IPS-15b (cell line): Measurements from ENCODE around the gene COL4A3.
"Not testable (repeated sequence)": the region's sequence is repeated elsewhere in the genome, so short reads cannot be mapped to it uniquely, and the experiment has no call there.

ENCODE experiments used
- H3K27me3 ChIP-seq: one replicate; pipeline ENCODE4 v1.6.1; 2013; ENCODE audit warnings: low read length; ENCODE audit not compliant: control insufficient read depth, insufficient read depth
- H3K36me3 ChIP-seq: one replicate; pipeline ENCODE4 v1.6.1; 2013; ENCODE audit warnings: low read length; ENCODE audit not compliant: control insufficient read depth, insufficient read depth
- H3K4me1 ChIP-seq: one replicate; pipeline ENCODE4 v1.6.1; 2013; ENCODE audit warnings: mild to moderate bottlenecking, low read length; ENCODE audit not compliant: control insufficient read depth, insufficient read depth
- H3K4me3 ChIP-seq: one replicate; pipeline ENCODE4 v1.5.1; 2013; ENCODE audit warnings: low read depth, low read length
- H3K9ac ChIP-seq: one replicate; pipeline ENCODE4 v1.6.1; 2013; ENCODE audit warnings: low read depth, mild to moderate bottlenecking, low read length
- H3K9me3 ChIP-seq: one replicate; pipeline ENCODE4 v1.6.1; 2013; ENCODE audit warnings: mild to moderate bottlenecking, low read length; ENCODE audit not compliant: control insufficient read depth, insufficient read depth

Gene COL4A3

DNA sequence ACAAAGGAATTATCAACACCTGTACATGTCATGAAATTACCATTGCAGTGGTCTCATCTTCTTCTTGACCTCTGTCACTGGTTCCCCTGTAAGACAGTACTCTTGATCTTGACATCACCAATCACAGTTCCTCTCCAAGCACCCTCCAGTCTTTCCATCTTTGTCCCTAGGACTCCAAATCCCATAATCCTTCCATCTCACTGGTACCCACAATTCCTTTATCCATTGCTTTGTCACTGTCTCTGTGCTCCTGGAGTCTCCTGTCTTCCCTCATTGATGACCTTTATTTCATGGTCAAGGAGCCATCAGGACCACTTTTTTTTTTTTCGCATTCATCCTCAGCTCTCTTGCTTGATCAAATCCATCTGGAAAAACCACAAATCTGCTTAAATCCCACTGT lies 56.7 kb downstream of the COL4A3 start:
- Histone ChIP-seq H3K9ac (no peak overlapping the region), H3K9me3 (no peaks in the 10 kb centered on the region), H3K36me3 (no peaks in the 10 kb centered on the region), H3K27me3 (no peaks in the 10 kb centered on the region), H3K4me3 (no peak overlapping the region), H3K4me1 (no peaks in the 10 kb centered on the region)

DNA sequence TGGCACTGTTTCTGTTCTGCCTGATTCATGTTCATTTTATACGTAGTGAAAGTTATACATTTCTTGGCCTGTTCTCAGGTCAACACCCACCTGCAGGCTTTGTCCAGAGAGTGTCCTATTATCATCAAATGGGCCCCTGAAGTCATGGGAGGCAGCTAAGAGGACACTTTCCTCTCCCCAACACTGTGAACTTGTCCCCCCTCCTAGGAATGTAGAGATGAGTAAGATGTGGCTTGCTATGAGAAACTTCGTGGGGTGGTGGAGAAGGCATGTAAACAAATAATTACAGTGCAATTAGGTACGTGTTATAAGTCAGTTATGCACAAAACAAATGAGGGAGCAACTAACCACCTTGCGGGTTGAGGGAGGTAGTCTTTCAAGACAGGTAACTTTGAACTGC lies 57.9 kb downstream of the COL4A3 start:
- H3K4me3 ChIP-seq: no peak overlapping the region
- H3K4me1 ChIP-seq: no peaks in the 10 kb centered on the region
- no peaks in the 10 kb centered on the region for H3K27me3 ChIP-seq
- no peak overlapping the region for H3K9ac ChIP-seq
- H3K36me3 ChIP-seq: no peaks in the 10 kb centered on the region
- no peaks in the 10 kb centered on the region for H3K9me3 ChIP-seq

DNA sequence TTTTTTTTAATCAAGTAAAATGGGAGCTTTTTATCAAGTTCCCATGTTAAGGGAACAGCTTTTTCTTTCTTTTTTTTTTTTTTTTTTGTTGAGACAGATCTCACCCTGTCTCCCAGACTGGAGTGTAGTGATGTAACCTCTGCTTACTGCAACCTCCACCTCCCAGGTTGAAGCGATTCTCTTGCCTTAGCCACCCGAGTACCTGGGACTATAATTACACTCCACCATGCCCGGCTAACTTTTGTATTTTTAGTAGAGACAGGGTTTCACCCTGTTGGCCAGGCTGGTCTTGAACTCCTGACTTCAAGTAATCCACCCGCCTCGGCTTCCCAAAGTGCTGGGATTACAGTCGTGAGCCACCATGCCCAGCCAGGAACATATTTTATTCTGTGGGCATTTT lies 61.2 kb downstream of the COL4A3 start:
- not testable (repeated sequence) for H3K4me1 ChIP-seq

DNA sequence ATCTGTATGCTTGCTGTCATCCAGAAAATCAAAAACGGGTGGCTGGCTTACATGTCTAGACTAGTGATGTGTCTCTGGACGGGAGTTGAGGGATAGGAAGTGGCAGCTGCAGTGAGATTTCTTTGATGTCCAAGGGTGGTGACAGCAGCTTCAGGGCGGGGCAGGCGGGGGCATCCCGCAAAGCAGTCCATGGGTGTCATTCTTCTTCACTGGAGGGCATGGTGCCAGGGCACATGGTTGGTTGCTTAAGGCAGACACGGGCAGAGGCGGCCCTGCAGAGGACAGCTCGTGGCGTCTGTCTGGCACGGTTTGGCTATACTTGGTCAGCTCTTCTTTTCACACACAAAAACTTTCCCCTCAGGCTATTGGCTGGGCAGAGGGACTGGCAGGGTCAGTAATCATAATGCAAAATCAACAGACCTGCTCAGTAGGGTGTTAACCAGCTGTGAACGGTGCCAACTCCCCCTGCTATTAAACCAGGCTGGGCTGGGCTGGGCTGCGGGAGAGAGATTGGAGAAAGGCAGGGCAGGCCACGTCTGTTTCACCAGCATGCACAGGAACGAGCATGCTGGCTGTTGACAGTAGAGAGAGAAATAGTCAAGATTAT lies 63.7 kb downstream of the COL4A3 start:
- Histone ChIP-seq H3K27me3 (no peaks in the 10 kb centered on the region), H3K9ac (no peak overlapping the region), H3K9me3 (no peaks in the 10 kb centered on the region), H3K4me3 (no peak overlapping the region), H3K4me1 (no peaks in the 10 kb centered on the region), H3K36me3 (no peaks in the 10 kb centered on the region)

More for the DNA sequence above, 61.2 kb downstream of the COL4A3 start:
- H3K4me3 ChIP-seq, H3K9me3 ChIP-seq, H3K27me3 ChIP-seq, H3K36me3 ChIP-seq, H3K9ac ChIP-seq: not testable (repeated sequence)

DNA sequence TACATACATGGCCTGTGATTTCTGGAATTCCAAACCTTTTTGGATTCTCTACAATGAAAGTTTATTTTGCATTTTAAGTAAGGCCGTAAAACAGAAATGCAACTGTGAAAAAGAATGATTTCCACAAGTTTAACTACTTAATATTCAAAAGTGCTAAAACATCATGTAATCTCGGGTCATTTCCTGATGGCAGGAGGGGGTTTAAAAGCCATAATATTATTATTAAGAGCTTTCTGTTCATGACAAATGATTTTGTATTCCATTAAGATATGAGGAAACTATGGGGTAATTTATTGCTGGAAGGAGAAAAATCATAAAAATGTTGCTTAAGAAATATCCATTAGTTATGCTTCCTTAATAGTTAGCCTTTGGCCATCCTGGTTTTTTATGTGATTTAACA lies 65.7 kb downstream of the COL4A3 start:
- Histone ChIP-seq H3K4me3 (no peak overlapping the region), H3K4me1 (no peaks in the 10 kb centered on the region), H3K36me3 (no peaks in the 10 kb centered on the region), H3K27me3 (no peaks in the 10 kb centered on the region), H3K9ac (no peak overlapping the region), H3K9me3 (no peaks in the 10 kb centered on the region)

DNA sequence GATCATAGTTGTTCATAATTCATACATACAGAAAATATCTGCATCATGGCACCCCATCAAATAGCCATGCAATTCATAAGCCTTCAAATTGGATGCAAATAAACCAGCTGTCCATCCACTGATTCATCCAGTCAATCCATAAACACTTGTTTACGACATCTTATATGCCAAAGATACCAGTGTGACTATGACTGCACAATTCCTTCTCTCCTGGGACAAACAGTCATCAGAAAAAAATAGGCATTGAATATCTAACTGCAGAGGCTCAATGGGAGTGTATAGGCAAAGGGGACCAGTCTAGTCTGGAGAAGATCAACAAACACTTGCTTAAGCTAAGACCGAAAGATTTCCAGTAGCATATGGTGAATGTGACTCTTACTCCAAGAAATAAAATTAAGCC lies 70.0 kb downstream of the COL4A3 start:
- no peak overlapping the region for H3K9ac ChIP-seq
- H3K4me3 ChIP-seq: no peak overlapping the region
- no peaks in the 10 kb centered on the region for H3K36me3 ChIP-seq
- H3K4me1 ChIP-seq: no peaks in the 10 kb centered on the region
- no peaks in the 10 kb centered on the region for H3K9me3 ChIP-seq
- no peaks in the 10 kb centered on the region for H3K27me3 ChIP-seq

DNA sequence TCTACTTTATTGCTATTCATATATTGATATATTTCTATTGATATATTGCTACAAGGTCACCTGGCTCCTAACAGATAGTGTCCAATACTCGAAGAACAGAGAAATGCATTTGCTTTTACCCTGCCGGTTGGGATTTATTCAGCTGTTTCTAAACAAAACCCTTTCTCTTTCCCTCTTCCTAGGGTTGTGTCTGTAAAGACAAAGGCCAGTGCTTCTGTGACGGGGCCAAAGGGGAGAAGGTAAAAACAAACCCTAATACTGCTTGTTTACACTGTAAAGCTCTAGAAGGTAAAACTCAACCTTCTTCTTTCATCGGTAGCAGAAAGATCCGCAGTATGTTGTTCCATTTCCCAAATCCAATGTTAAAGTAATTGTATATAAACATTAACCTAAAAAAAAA lies 73.4 kb downstream of the COL4A3 start:
- H3K27me3 ChIP-seq: no peaks in the 10 kb centered on the region
- H3K9me3 ChIP-seq: no peaks in the 10 kb centered on the region
- no peaks in the 10 kb centered on the region for H3K36me3 ChIP-seq
- no peak overlapping the region for H3K4me3 ChIP-seq
- no peak overlapping the region for H3K9ac ChIP-seq
- H3K4me1 ChIP-seq: peaks cover 2% of the 10 kb centered on the region

DNA sequence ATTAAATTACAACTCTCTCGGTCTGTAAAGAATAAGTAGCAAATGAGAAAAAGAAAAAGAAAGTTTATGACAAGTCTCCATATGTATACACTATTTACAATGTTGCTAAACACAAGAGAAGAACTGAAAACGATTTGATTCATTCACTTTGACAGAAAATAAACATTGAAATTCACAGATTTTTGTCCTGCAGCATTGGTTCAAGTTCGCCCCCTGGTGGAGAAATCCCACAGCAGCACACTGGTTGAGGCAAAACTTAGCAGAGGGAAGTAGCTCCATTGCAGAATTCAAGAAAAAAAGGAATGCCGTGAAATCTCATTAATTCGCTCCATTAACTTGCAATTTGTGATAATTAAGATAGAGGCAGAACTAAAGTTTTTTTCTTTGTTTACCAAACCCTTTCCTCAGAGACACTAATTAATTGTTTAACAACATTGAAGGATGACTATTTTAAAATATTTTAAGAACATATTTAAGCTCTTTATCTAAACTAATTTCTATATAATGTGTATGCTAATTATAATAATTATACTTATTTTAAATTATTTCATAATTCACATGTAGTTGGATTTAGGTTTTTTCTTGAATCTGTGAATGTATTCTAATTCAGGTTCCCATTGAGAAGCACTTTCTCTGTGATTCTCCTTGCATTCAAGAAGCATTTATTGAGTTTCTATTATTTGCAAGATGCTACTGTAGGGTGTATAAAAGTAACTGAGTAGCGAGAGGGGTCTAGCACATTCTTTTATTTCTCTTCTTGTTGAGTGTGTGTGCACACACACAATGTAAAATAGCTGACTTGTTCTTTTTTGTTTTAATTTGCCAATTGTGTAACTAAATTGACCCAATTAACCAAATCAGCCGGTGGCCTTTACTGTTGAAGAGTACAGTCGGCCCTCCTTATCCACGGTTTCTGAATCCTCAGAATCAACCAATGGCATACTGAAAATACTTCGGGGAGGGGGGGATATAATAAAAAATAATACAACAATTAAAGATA lies 74.1 kb downstream of the COL4A3 start:
- H3K27me3 ChIP-seq: no peaks in the 10 kb centered on the region

DNA sequence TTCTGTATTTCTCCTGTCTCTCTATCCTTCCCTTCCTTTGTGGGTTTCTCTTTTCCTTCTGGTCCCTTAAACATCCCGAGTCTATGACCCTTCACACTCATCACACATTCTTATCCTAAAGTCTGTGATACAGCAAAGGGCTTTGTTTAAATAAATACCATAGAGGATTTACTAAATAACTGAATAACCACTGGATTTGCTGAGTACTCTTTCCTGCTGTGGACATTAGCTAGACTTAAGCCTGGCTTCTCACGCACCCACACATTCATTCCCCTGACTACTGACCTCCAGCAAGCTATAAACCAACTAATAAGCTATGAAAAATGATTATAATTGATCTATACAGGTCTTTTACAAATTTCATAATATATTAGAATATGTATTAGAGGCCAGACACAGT lies 76.6 kb downstream of the COL4A3 start:
- no peaks in the 10 kb centered on the region for H3K36me3 ChIP-seq
- H3K9ac ChIP-seq: no peak overlapping the region
- H3K4me3 ChIP-seq: no peak overlapping the region
- no peaks in the 10 kb centered on the region for H3K27me3 ChIP-seq
- H3K4me1 ChIP-seq: peaks cover 2% of the 10 kb centered on the region
- no peaks in the 10 kb centered on the region for H3K9me3 ChIP-seq

More for the DNA sequence above, 74.1 kb downstream of the COL4A3 start:
- H3K9ac ChIP-seq: no peak overlapping the region
- peaks cover 2% of the 10 kb centered on the region for H3K4me1 ChIP-seq
- H3K36me3 ChIP-seq: no peaks in the 10 kb centered on the region
- H3K9me3 ChIP-seq: no peaks in the 10 kb centered on the region
- no peak overlapping the region for H3K4me3 ChIP-seq

DNA sequence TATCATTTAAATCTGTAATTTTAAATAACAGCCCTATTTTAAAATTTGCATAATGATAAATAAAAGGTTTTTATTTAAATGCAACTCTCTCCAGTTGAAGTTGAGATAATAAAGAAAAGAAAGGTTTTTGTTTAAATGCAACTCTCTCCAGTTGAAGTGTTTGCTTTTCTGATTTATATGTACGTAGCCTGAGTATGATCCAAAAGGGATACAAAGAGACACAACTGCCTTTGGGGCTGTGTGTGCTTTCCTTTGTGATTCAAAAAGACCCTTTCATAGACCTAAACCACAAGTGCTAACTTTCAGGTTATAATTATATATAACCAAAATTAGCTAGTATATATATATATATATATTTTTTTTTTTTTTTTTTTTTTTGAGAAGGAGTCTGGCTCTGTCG lies 84.5 kb downstream of the COL4A3 start:
- H3K27me3 ChIP-seq: no peaks in the 10 kb centered on the region
- H3K9me3 ChIP-seq: no peaks in the 10 kb centered on the region
- no peaks in the 10 kb centered on the region for H3K36me3 ChIP-seq
- H3K4me3 ChIP-seq: no peak overlapping the region
- peaks cover 6% of the 10 kb centered on the region for H3K4me1 ChIP-seq
- H3K9ac ChIP-seq: no peak overlapping the region

DNA sequence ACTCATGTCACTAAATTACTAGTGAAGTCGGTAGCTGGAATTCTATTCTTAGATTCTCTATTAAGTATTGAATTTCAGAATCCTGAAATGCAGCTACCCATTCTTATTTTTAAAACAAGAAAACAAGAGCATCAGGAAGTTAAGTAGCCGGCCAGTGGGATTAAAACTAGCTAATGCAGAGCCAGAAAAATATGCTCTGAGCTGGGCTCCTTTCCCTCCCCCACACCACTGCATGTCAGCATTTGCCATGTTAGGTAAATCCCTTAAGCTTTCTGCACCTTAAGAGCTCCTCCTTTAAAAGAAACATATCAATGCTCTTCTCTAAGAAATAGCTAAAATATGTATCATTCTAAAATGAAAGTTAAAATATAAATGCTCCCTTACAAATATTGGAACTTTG lies 88.4 kb downstream of the COL4A3 start:
- Histone ChIP-seq H3K4me1 (peaks cover 6% of the 10 kb centered on the region), H3K27me3 (no peaks in the 10 kb centered on the region), H3K9me3 (no peaks in the 10 kb centered on the region), H3K4me3 (no peak overlapping the region), H3K9ac (no peak overlapping the region), H3K36me3 (no peaks in the 10 kb centered on the region)

DNA sequence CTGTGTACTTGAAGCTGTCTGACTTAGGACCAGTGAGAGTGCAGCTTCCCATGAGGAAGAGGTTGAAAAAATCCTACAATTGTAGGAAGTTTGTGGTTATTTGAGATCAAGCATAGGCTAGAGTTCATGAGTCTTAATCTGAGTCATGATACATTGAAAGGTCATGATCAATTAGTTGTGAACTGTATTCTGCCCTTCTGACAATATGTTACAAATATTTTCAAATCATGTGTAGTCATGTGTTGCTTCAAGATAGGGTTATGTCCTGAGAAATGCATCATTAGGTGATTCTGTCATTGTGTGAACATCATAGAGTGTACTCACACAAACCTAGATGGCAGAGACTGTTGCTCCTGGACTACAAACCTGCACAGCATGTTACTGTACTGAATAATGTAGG lies 92.2 kb downstream of the COL4A3 start:
- no peak overlapping the region for H3K4me3 ChIP-seq
- no peak overlapping the region for H3K9ac ChIP-seq
- no peaks in the 10 kb centered on the region for H3K36me3 ChIP-seq
- no peaks in the 10 kb centered on the region for H3K27me3 ChIP-seq
- H3K4me1 ChIP-seq: peaks cover 4% of the 10 kb centered on the region
- no peaks in the 10 kb centered on the region for H3K9me3 ChIP-seq
